Measurements from ENCODE around the gene PFKL. TPM values are rescaled to one million over a fixed set of nuclear protein-coding genes. Genes with fewer than 3 reads are reported as not detected.

The PFKL gene
- total RNA-seq, 1 donor from 2014 or later: 163 TPM

- DNase-seq (ENCODE audit: low spot score): no peak
Observed at GRCh38 chr21:44312716-44313115, 12.9 kb downstream of the PFKL start.

GRCh38 chr21:44313451-44313850 is 13.6 kb downstream of the PFKL start:
- no peak for DNase-seq (ENCODE audit: low spot score)

- DNase-seq (ENCODE audit: low spot score): no peak
Observed at GRCh38 chr21:44314128-44314527, 14.3 kb downstream of the PFKL start.

GRCh38 chr21:44314561-44314960 is 14.7 kb downstream of the PFKL start:
- no peak for DNase-seq (ENCODE audit: low spot score)

- no peak for DNase-seq (ENCODE audit: low spot score)
Observed at GRCh38 chr21:44315691-44316203, 15.9 kb downstream of the PFKL start.

GRCh38 chr21:44316277-44316900 is 16.5 kb downstream of the PFKL start:
- no peak for DNase-seq (ENCODE audit: low spot score)

- DNase-seq (ENCODE audit: low spot score): no peak
Observed at GRCh38 chr21:44317241-44317782, 17.5 kb downstream of the PFKL start.

- no peak for DNase-seq (ENCODE audit: low spot score)
Observed at GRCh38 chr21:44317871-44318270, 18.0 kb downstream of the PFKL start.

GRCh38 chr21:44318489-44319285 is 18.8 kb downstream of the PFKL start:
- DNase-seq (ENCODE audit: low spot score): no peak

- DNase-seq (ENCODE audit: low spot score): no peak
Observed at GRCh38 chr21:44319407-44320065, 19.7 kb downstream of the PFKL start.

GRCh38 chr21:44320847-44321246 is 21.0 kb downstream of the PFKL start:
- no peak for DNase-seq (ENCODE audit: low spot score)

GRCh38 chr21:44321846-44322450 is 22.1 kb downstream of the PFKL start:
- DNase-seq (ENCODE audit: low spot score): no peak

GRCh38 chr21:44322621-44323325 is 22.9 kb downstream of the PFKL start:
- no peak for DNase-seq (ENCODE audit: low spot score)

GRCh38 chr21:44323591-44323990 is 23.7 kb downstream of the PFKL start:
- no peak for DNase-seq (ENCODE audit: low spot score)

GRCh38 chr21:44324106-44324853 is 24.4 kb downstream of the PFKL start:
- no peak for DNase-seq (ENCODE audit: low spot score)

- DNase-seq (ENCODE audit: low spot score): no peak
Observed at GRCh38 chr21:44324854-44325107, 24.9 kb downstream of the PFKL start.

GRCh38 chr21:44325386-44326271 is 25.8 kb downstream of the PFKL start:
- DNase-seq (ENCODE audit: low spot score): no peak

- no peak for DNase-seq (ENCODE audit: low spot score)
Observed at GRCh38 chr21:44326272-44326647, 26.4 kb downstream of the PFKL start.

- no peak for DNase-seq (ENCODE audit: low spot score)
Observed at GRCh38 chr21:44326716-44327602, 27.1 kb downstream of the PFKL start.
